OCI-LY3 (cell line): ENCODE measurements around the gene DCLK1.

Source experiments
- CTCF ChIP-seq: fragments of 200-600, 300-600 bp; sonication (generic); IDR thresholded peaks from 2 replicates; pipeline ENCODE4 v1.5.1; 2014; ENCODE audit warnings: antibody characterized with exemption, low read length, low read depth
- EZH2phosphoT487 ChIP-seq: fragments of 200-600 bp; shearing (Covaris generic); IDR thresholded peaks from 2 replicates; pipeline ENCODE4 v1.6.1; 2018; ENCODE audit warnings: antibody characterized with exemption, mixed run types, low read depth

DNA sequence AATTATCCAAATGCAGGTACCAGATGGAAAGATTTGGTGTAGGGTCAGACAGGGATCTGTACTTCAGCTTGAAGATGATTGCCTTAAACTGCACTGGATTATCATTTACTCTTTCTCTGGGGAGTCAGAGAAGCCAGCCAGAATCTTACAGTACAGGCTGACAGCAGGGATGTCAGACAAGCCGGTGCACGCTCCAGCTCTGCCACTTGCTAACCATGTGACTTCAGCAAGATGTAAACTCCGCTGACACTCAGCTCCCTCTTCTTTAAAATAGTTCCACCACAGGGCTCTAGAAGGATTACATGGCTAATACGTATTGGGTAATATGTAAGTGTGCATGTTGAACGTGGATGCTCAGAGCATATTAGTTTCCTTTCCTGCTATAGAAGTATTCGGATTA, 403.3 kb downstream of the DCLK1 start:
- TF ChIP-seq CTCF (no peak), EZH2phosphoT487 (no peak)
